Measurements from ENCODE around the gene CDC5L. TPM values are rescaled to one million over a fixed set of nuclear protein-coding genes. Genes with fewer than 3 reads are reported as not detected.

Gene CDC5L
- total RNA-seq, 1 experiment from 2014 or later, result 24.6 TPM

DNA sequence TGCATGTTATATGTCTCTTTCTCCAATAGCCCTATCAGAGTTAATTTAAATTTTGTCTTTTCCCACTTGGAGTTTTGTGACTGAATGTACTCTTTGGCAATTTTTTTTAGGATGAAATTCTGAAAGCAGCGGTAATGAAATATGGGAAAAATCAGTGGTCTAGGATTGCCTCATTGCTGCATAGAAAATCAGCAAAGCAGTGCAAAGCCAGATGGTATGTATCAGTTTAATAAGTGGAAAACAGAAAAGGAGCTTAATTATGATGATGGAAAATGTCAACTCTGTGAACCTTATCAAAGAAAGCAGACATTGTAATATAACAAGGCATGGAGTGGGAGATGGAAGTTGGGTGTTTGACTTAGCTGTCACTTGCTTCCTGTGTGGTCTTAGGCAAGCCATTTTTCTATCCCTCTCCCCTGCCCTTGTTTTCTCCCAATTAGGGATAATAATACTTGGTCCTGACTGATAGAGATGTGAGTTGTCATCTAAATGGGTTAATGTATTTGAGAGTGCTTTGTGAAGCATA lies 2.7 kb downstream of the CDC5L start:
- POLR2A ChIA-PET, result no interaction called here

More for the DNA sequence above, 2.7 kb downstream of the CDC5L start:
- ChIA-PET RAD21 (ENCODE audit: low non-redundant PET in 1 of 2, low total read pairs in 2 of 2, uncharacterized antibody in 2 of 2, unreplicated experiment in 2 of 2) (no interaction called here), CTCF (no interaction called here)
- Histone ChIP-seq H3K27me3 (ENCODE audit: insufficient read depth, low read length) (no peaks in the 10 kb centered on the region), H3K4me3 (replicated peaks in 1 of 2; ENCODE audit: low read depth in 1 of 2, low read length in 2 of 2) (no peak overlapping the region), H3K79me2 (ENCODE audit: insufficient read depth, low read length) (peaks cover 44% of the 10 kb centered on the region), H3K9ac (ENCODE audit: low read length) (no peak overlapping the region), H3K27ac (ENCODE audit: low read depth, low read length) (no peak overlapping the region), H4K20me1 (ENCODE audit: insufficient read depth) (peaks cover 6% of the 10 kb centered on the region; the same call in 1 of the 2 replicates), H3K36me3 (ENCODE audit: control insufficient read depth in 1 of 2, insufficient read depth in 2 of 2, low read length in 2 of 2) (peaks cover 31 to 32% of the 10 kb centered on the region in 2 experiments; a peak in 3 of 4 replicates), H2AFZ (ENCODE audit: low read depth, low read length, poor library complexity, severe bottlenecking) (no peak overlapping the region), H3K9me2 (ENCODE audit: insufficient read depth) (no peaks in the 10 kb centered on the region), H3K4me1 (ENCODE audit: control insufficient read depth in 1 of 2, insufficient read depth in 2 of 2, low read length in 2 of 2) (peaks cover 8 to 19% of the 10 kb centered on the region in 2 experiments; a peak in 3 of 4 replicates), H3K9me3 (ENCODE audit: control insufficient read depth in 1 of 2, insufficient read depth in 1 of 2, low read depth in 1 of 2, low read length in 2 of 2) (no peaks in the 10 kb centered on the region), H3K4me2 (ENCODE audit: low read length) (no peak overlapping the region)
- intact Hi-C loops (cut with micrococcal nuclease), result no loop called here
- TF ChIP-seq SRF (IDR thresholded peaks at IDR 0.05; ENCODE audit: low read depth) (no peak), EZH2 (IDR thresholded peaks at IDR 0.05) (no peak), ELF1 (IDR thresholded peaks at IDR 0.05; ENCODE audit: borderline replicate concordance, low read depth) (no peak), CBX3 (IDR thresholded peaks at IDR 0.05; ENCODE audit: low read depth) (no peak), SIN3A (IDR thresholded peaks at IDR 0.05; ENCODE audit: low read depth) (no peak), ZNF274 (IDR thresholded peaks at IDR 0.05; ENCODE audit: low read depth, low read length) (no peak), EGR1 (IDR thresholded peaks at IDR 0.05; ENCODE audit: low read depth) (no peak), TCF7L2 (IDR thresholded peaks at IDR 0.05; ENCODE audit: borderline replicate concordance, extremely low read depth, insufficient read depth, insufficient read length) (no peak), RAD21 (IDR thresholded peaks at IDR 0.05; ENCODE audit: low read depth) (no peak), POLR2A (IDR thresholded peaks at IDR 0.05; ENCODE audit: borderline replicate concordance, extremely low read depth, insufficient read depth, insufficient read length) (no peak), SP1 (IDR thresholded peaks at IDR 0.05; ENCODE audit: low read depth) (no peak), EZH2phosphoT487 (IDR thresholded peaks at IDR 0.05; ENCODE audit: borderline replicate concordance) (no peak)
- TF ChIP-seq, protein P1, sequence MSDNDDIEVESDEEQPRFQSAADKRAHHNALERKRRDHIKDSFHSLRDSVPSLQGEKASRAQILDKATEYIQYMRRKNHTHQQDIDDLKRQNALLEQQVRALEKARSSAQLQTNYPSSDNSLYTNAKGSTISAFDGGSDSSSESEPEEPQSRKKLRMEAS (IDR thresholded peaks at IDR 0.05), result no peak
- TF ChIP-seq, protein P2, sequence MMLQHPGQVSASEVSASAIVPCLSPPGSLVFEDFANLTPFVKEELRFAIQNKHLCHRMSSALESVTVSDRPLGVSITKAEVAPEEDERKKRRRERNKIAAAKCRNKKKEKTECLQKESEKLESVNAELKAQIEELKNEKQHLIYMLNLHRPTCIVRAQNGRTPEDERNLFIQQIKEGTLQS (IDR thresholded peaks at IDR 0.05), result no peak
- TF ChIP-seq, protein P3, sequence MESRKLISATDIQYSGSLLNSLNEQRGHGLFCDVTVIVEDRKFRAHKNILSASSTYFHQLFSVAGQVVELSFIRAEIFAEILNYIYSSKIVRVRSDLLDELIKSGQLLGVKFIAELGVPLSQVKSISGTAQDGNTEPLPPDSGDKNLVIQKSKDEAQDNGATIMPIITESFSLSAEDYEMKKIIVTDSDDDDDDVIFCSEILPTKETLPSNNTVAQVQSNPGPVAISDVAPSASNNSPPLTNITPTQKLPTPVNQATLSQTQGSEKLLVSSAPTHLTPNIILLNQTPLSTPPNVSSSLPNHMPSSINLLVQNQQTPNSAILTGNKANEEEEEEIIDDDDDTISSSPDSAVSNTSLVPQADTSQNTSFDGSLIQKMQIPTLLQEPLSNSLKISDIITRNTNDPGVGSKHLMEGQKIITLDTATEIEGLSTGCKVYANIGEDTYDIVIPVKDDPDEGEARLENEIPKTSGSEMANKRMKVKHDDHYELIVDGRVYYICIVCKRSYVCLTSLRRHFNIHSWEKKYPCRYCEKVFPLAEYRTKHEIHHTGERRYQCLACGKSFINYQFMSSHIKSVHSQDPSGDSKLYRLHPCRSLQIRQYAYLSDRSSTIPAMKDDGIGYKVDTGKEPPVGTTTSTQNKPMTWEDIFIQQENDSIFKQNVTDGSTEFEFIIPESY (IDR thresholded peaks at IDR 0.05; ENCODE audit: extremely low read depth, insufficient replicate concordance, low read length), result no peak
- TF ChIP-seq, protein P4, sequence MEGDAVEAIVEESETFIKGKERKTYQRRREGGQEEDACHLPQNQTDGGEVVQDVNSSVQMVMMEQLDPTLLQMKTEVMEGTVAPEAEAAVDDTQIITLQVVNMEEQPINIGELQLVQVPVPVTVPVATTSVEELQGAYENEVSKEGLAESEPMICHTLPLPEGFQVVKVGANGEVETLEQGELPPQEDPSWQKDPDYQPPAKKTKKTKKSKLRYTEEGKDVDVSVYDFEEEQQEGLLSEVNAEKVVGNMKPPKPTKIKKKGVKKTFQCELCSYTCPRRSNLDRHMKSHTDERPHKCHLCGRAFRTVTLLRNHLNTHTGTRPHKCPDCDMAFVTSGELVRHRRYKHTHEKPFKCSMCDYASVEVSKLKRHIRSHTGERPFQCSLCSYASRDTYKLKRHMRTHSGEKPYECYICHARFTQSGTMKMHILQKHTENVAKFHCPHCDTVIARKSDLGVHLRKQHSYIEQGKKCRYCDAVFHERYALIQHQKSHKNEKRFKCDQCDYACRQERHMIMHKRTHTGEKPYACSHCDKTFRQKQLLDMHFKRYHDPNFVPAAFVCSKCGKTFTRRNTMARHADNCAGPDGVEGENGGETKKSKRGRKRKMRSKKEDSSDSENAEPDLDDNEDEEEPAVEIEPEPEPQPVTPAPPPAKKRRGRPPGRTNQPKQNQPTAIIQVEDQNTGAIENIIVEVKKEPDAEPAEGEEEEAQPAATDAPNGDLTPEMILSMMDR (IDR thresholded peaks at IDR 0.05 in 2 of 3, conservative IDR thresholded peaks at IDR 0.05 in 1 of 3; ENCODE audit: borderline replicate concordance in 1 of 3, insufficient read depth in 1 of 3, low read depth in 2 of 3, low read length in 2 of 3), result no peak
- TF ChIP-seq, protein P5, sequence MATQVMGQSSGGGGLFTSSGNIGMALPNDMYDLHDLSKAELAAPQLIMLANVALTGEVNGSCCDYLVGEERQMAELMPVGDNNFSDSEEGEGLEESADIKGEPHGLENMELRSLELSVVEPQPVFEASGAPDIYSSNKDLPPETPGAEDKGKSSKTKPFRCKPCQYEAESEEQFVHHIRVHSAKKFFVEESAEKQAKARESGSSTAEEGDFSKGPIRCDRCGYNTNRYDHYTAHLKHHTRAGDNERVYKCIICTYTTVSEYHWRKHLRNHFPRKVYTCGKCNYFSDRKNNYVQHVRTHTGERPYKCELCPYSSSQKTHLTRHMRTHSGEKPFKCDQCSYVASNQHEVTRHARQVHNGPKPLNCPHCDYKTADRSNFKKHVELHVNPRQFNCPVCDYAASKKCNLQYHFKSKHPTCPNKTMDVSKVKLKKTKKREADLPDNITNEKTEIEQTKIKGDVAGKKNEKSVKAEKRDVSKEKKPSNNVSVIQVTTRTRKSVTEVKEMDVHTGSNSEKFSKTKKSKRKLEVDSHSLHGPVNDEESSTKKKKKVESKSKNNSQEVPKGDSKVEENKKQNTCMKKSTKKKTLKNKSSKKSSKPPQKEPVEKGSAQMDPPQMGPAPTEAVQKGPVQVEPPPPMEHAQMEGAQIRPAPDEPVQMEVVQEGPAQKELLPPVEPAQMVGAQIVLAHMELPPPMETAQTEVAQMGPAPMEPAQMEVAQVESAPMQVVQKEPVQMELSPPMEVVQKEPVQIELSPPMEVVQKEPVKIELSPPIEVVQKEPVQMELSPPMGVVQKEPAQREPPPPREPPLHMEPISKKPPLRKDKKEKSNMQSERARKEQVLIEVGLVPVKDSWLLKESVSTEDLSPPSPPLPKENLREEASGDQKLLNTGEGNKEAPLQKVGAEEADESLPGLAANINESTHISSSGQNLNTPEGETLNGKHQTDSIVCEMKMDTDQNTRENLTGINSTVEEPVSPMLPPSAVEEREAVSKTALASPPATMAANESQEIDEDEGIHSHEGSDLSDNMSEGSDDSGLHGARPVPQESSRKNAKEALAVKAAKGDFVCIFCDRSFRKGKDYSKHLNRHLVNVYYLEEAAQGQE (IDR thresholded peaks at IDR 0.05; ENCODE audit: low read depth), result no peak
- ATAC-seq (no peak), DNase-seq (ENCODE audit: low read depth, low spot score) (no peak)
- BruUV-seq (replicated peaks), result no TSS peak
